H9 (cell line): Measurements from ENCODE around the gene TEX26. TPM values are rescaled to one million over a fixed set of nuclear protein-coding genes. Genes with fewer than 3 reads are reported as not detected.

Source experiments
- DNase-seq: peaks from one replicate; pipeline ENCODE4 v3.0.0-alpha.2; 2017
- H2AFZ ChIP-seq: one replicate; pipeline ENCODE4 v1.6.1; 2013; ENCODE audit warnings: mild to moderate bottlenecking, low read length, control low read depth, moderate library complexity
- H2AK5ac ChIP-seq: 2 replicates; pipeline ENCODE4 v1.6.1; 2013; ENCODE audit warnings: low read length, control low read depth, mixed read lengths; ENCODE audit not compliant: insufficient read length
- H2BK120ac ChIP-seq: one replicate; pipeline ENCODE4 v1.6.1; 2013; ENCODE audit warnings: low read depth, mild to moderate bottlenecking, low read length, control low read depth, inconsistent platforms; ENCODE audit not compliant: poor library complexity, severe bottlenecking
- H2BK12ac ChIP-seq: 2 replicates; pipeline ENCODE4 v1.6.1; 2013; ENCODE audit warnings: low read length, control low read depth, mixed read lengths, low read depth; ENCODE audit not compliant: insufficient read length
- H2BK15ac ChIP-seq: 2 replicates; pipeline ENCODE4 v1.6.1; 2013; ENCODE audit warnings: low read depth, low read length, control low read depth
- H2BK20ac ChIP-seq: one replicate; pipeline ENCODE4 v1.6.1; 2013; ENCODE audit warnings: low read depth, mild to moderate bottlenecking, low read length, control low read depth, inconsistent platforms; ENCODE audit not compliant: poor library complexity, severe bottlenecking
- H2BK5ac ChIP-seq: 2 replicates; pipeline ENCODE4 v1.6.1; 2013; ENCODE audit warnings: low read length, control low read depth, mixed read lengths; ENCODE audit not compliant: insufficient read length
- H3K14ac ChIP-seq: 2 replicates; pipeline ENCODE4 v1.6.1; 2013; ENCODE audit warnings: low read length, control low read depth; ENCODE audit not compliant: insufficient read depth
- H3K18ac ChIP-seq: 2 replicates; pipeline ENCODE4 v1.6.1; 2013; ENCODE audit warnings: low read depth, mild to moderate bottlenecking, mixed read lengths, low read length, control low read depth; ENCODE audit not compliant: insufficient read length
- H3K23ac ChIP-seq: 2 replicates; pipeline ENCODE4 v1.6.1; 2013; ENCODE audit warnings: low read length, control low read depth, mixed read lengths, low read depth; ENCODE audit not compliant: insufficient read length
- H3K23me2 ChIP-seq: 2 replicates; pipeline ENCODE4 v1.6.1; 2013; ENCODE audit warnings: low read depth, mild to moderate bottlenecking, mixed read lengths, low read length, control low read depth; ENCODE audit not compliant: insufficient read length, poor library complexity, severe bottlenecking
- H3K27ac ChIP-seq: 2 replicates; pipeline ENCODE4 v1.5.1; 2013; ENCODE audit warnings: low read length, control low read depth, mixed read lengths, low read depth; ENCODE audit not compliant: insufficient read length
- H3K27me3 ChIP-seq: 2 replicates; pipeline ENCODE4 v1.6.1; 2013; ENCODE audit warnings: low read length, control low read depth, inconsistent platforms; ENCODE audit not compliant: insufficient read depth
- H3K4ac ChIP-seq: 2 replicates; pipeline ENCODE4 v1.6.1; 2013; ENCODE audit warnings: low read depth, mild to moderate bottlenecking, control low read depth, inconsistent platforms, low read length, moderate library complexity
- H3K4me1 ChIP-seq: 2 replicates; pipeline ENCODE4 v1.6.1; 2013; ENCODE audit warnings: low read length, control low read depth, inconsistent platforms; ENCODE audit not compliant: insufficient read depth
- H3K4me2 ChIP-seq: 2 replicates; pipeline ENCODE4 v1.6.1; 2013; ENCODE audit warnings: low read length, control low read depth, mixed read lengths; ENCODE audit not compliant: insufficient read length, insufficient read depth
- H3K56ac ChIP-seq: 2 replicates; pipeline ENCODE4 v1.6.1; 2013; ENCODE audit warnings: low read depth, mild to moderate bottlenecking, mixed read lengths, low read length, control low read depth; ENCODE audit not compliant: insufficient read length
- H3K79me1 ChIP-seq: 2 replicates; pipeline ENCODE4 v1.6.1; 2013; ENCODE audit warnings: low read depth, mild to moderate bottlenecking, moderate library complexity, low read length, control low read depth, inconsistent platforms; ENCODE audit not compliant: insufficient read depth, poor library complexity, severe bottlenecking
- H3K79me2 ChIP-seq: 2 replicates; pipeline ENCODE4 v1.6.1; 2013; ENCODE audit warnings: low read length, control low read depth, inconsistent platforms; ENCODE audit not compliant: insufficient read depth
- H3K9ac ChIP-seq: 2 replicates; pipeline ENCODE4 v1.6.1; 2013; ENCODE audit warnings: low read length, control low read depth, mixed read lengths; ENCODE audit not compliant: insufficient read length; ENCODE audit errors: extremely low read depth
- H3K9me3 ChIP-seq: one replicate; pipeline ENCODE4 v1.6.1; 2013; ENCODE audit warnings: low read depth, low read length, inconsistent platforms; ENCODE audit not compliant: control insufficient read depth
- H3T11ph ChIP-seq: one replicate; pipeline ENCODE4 v1.6.1; 2013; ENCODE audit warnings: mild to moderate bottlenecking, low read length, control low read depth, inconsistent platforms
- H4K20me1 ChIP-seq: one replicate; pipeline ENCODE4 v1.6.1; 2013; ENCODE audit not compliant: control insufficient read depth, insufficient read length, insufficient read depth
- H4K5ac ChIP-seq: 2 replicates; pipeline ENCODE4 v1.6.1; 2013; ENCODE audit warnings: low read depth, mild to moderate bottlenecking, mixed read lengths, low read length, control low read depth; ENCODE audit not compliant: insufficient read length
- H4K8ac ChIP-seq: replicated peaks from 2 replicates; pipeline ENCODE4 v1.6.1; 2013; ENCODE audit warnings: low read length, control low read depth, mixed read lengths, low read depth; ENCODE audit not compliant: insufficient read length
- H4K91ac ChIP-seq: 2 replicates; pipeline ENCODE4 v1.6.1; 2013; ENCODE audit warnings: low read depth, mild to moderate bottlenecking, moderate library complexity, mixed read lengths, low read length, control low read depth; ENCODE audit not compliant: insufficient read length
- H3K27ac Mint-ChIP-seq, 3 experiments: 2 replicates in 2 of 3; 3 replicates in 1 of 3; pipeline ENCODE4 v1.8.0; 2020 to 2021; ENCODE audit warnings: mixed read lengths in 3 of 3, mild to moderate bottlenecking in 1 of 3, moderate library complexity in 1 of 3
- H3K27me3 Mint-ChIP-seq: 2 replicates; pipeline ENCODE4 v1.8.0; 2021; ENCODE audit warnings: low read depth, mild to moderate bottlenecking, moderate library complexity, mixed read lengths
- H3K36me3 Mint-ChIP-seq, 3 experiments: 2 replicates in 2 of 3; 3 replicates in 1 of 3; pipeline ENCODE4 v1.8.0; 2020 to 2021; ENCODE audit warnings: low read depth in 3 of 3, mixed read lengths in 3 of 3; ENCODE audit not compliant: insufficient read depth in 1 of 3
- H3K4me1 Mint-ChIP-seq, 2 experiments: 2 replicates each; pipeline ENCODE4 v1.8.0; 2020; ENCODE audit warnings: mixed read lengths in 2 of 2
- H3K4me3 Mint-ChIP-seq, 2 experiments: 2 replicates in 1 of 2; 3 replicates in 1 of 2; pipeline ENCODE4 v1.8.0; 2020 to 2021; ENCODE audit warnings: mild to moderate bottlenecking in 2 of 2, mixed read lengths in 2 of 2, moderate library complexity in 1 of 2
- H3K9me3 Mint-ChIP-seq, 2 experiments: 2 replicates in 1 of 2; 3 replicates in 1 of 2; pipeline ENCODE4 v1.8.0; 2020; ENCODE audit warnings: mild to moderate bottlenecking in 2 of 2, mixed read lengths in 2 of 2, moderate library complexity in 1 of 2
- WGBS: extraction: QIAGEN DNeasy Blood & Tissue Kit; methylation state at CpG from one replicate; pipeline ENCODE4 v1.1.7; 2013; ENCODE audit warnings: missing lambda C conversion rate, low lambda C conversion rate, mixed read lengths; ENCODE audit not compliant: insufficient read length; ENCODE audit errors: extremely low coverage; 5-methylcytosine and 5-hydroxymethylcytosine counted together
- total RNA-seq: library from RNA; stranded (reverse); gene quantifications from 2 replicates; pipeline ENCODE4 v1.2.1, GENCODE V29; 2021
- TF ChIP-seq, protein P1 (sequence below): fragments of 200-600 bp; sonication (generic); conservative IDR thresholded peaks from 3 replicates; pipeline ENCODE4 v1.8.0; 2021; ENCODE audit warnings: antibody characterized with exemption, mild to moderate bottlenecking

TEX26 gene
- total RNA-seq, 1 experiment from 2014 or later, result not detected

GRCh38 chr13:30957258-30957943, 24.9 kb downstream of the TEX26 start:
- no peak overlapping the region for H3K18ac ChIP-seq
- no peak overlapping the region for H3K4me2 ChIP-seq
- H3K36me3 Mint-ChIP-seq, result peaks cover 0 to 12% (median 3%) of the 10 kb centered on the region in 3 experiments; a peak in 2 of 7 replicates
- H3K27ac ChIP-seq, result no peak overlapping the region
- no peak overlapping the region for H3K27ac Mint-ChIP-seq
- no peaks in the 10 kb centered on the region for H3K23me2 ChIP-seq
- H3K9me3 ChIP-seq, result no peaks in the 10 kb centered on the region
- H3K14ac ChIP-seq, result no peak overlapping the region
- H4K20me1 ChIP-seq, result no peaks in the 10 kb centered on the region
- TF ChIP-seq, protein P1, sequence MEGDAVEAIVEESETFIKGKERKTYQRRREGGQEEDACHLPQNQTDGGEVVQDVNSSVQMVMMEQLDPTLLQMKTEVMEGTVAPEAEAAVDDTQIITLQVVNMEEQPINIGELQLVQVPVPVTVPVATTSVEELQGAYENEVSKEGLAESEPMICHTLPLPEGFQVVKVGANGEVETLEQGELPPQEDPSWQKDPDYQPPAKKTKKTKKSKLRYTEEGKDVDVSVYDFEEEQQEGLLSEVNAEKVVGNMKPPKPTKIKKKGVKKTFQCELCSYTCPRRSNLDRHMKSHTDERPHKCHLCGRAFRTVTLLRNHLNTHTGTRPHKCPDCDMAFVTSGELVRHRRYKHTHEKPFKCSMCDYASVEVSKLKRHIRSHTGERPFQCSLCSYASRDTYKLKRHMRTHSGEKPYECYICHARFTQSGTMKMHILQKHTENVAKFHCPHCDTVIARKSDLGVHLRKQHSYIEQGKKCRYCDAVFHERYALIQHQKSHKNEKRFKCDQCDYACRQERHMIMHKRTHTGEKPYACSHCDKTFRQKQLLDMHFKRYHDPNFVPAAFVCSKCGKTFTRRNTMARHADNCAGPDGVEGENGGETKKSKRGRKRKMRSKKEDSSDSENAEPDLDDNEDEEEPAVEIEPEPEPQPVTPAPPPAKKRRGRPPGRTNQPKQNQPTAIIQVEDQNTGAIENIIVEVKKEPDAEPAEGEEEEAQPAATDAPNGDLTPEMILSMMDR, result no peak
- H4K5ac ChIP-seq, result no peak overlapping the region
- H2AK5ac ChIP-seq, result no peak overlapping the region
- H3K27me3 ChIP-seq, result no peaks in the 10 kb centered on the region
- H3K9me3 Mint-ChIP-seq, result peaks cover 12 to 16% of the 10 kb centered on the region in 2 experiments; a peak in 3 of 5 replicates
- DNase-seq, result no peak
- peaks cover 10% of the 10 kb centered on the region for H3K27me3 Mint-ChIP-seq
- no peaks in the 10 kb centered on the region for H3K4me1 ChIP-seq
- H3K4me1 Mint-ChIP-seq, result no peaks in the 10 kb centered on the region
- H3K56ac ChIP-seq, result no peak overlapping the region
- H2BK5ac ChIP-seq, result no peak overlapping the region
- no peak overlapping the region for H3T11ph ChIP-seq
- H3K9ac ChIP-seq, result no peak overlapping the region
- H2AFZ ChIP-seq, result no peak overlapping the region
- no peak overlapping the region for H2BK20ac ChIP-seq
- WGBS, result no CpG with 5 or more reads among the region's 5 CpGs
- H2BK12ac ChIP-seq, result no peak overlapping the region
- H2BK120ac ChIP-seq, result no peak overlapping the region
- H2BK15ac ChIP-seq, result no peak overlapping the region
- H3K23ac ChIP-seq, result no peak overlapping the region
- no peaks in the 10 kb centered on the region for H3K79me1 ChIP-seq
- H3K4ac ChIP-seq, result no peak overlapping the region
- no peaks in the 10 kb centered on the region for H3K79me2 ChIP-seq
- no peak overlapping the region for H4K8ac ChIP-seq
- H4K91ac ChIP-seq, result no peak overlapping the region
- no peak overlapping the region for H3K4me3 Mint-ChIP-seq
